Stimulated activated CD4-positive, alpha-beta T cell treated with anti-CD3 and anti-CD28 coated beads, Interleukin-4, amount 100 ng/mL, for 4 hours (primary cell): ENCODE measurements around the gene TBX1.
"Not testable (repeated sequence)": the region's sequence is repeated elsewhere in the genome, so short reads cannot be mapped to it uniquely, and the experiment has no call there.

Experiments
- DNase-seq, 2 experiments: peaks; one replicate each; pipeline ENCODE4 v3.0.0-alpha.2; 2020

TBX1 gene

DNA sequence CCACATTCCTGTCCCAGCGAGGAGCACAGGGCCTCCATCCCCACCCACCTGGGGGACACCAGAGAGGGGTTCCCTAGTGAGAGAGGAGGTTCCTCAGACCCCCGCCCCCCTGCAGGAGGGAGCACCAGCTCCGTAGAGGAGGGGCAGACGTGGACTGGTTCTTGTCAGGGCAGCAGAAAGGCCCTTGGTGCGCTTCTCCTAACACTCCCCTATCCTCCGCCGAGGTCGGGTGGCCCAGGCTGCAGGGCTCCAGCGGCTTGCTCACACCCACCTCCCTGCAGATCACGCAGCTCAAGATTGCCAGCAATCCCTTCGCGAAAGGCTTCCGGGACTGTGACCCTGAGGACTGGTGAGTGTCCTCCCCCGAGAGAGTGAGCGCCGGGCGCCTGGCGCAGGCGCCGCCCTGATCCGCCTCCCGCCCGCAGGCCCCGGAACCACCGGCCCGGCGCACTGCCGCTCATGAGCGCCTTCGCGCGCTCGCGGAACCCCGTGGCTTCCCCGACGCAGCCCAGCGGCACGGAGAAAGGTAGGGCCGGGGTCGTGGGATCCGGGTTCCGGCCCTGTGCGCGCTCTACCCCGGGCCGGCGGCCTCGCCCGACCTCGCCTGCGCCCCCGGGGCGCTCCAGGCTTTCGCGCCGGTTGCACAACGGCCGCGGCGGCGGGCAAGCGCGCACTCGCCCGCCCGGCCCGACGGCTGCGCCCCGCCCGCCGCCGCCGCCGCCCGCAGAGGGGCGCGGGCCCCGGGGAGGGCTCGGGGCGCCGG is 5.1 kb downstream of the TBX1 start:
- no peak for DNase-seq

DNA sequence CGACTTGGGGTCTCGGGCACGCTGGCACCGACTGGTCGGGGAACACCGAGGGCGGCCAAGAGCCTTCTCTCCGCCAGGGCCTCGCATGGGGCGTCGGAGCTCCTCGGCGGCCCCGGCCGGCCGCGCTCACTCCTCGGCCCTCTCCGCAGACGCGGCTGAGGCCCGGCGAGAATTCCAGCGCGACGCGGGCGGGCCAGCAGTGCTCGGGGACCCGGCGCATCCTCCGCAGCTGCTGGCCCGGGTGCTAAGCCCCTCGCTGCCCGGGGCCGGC is 5.6 kb downstream of the TBX1 start:
- DNase-seq, result no peak

DNA sequence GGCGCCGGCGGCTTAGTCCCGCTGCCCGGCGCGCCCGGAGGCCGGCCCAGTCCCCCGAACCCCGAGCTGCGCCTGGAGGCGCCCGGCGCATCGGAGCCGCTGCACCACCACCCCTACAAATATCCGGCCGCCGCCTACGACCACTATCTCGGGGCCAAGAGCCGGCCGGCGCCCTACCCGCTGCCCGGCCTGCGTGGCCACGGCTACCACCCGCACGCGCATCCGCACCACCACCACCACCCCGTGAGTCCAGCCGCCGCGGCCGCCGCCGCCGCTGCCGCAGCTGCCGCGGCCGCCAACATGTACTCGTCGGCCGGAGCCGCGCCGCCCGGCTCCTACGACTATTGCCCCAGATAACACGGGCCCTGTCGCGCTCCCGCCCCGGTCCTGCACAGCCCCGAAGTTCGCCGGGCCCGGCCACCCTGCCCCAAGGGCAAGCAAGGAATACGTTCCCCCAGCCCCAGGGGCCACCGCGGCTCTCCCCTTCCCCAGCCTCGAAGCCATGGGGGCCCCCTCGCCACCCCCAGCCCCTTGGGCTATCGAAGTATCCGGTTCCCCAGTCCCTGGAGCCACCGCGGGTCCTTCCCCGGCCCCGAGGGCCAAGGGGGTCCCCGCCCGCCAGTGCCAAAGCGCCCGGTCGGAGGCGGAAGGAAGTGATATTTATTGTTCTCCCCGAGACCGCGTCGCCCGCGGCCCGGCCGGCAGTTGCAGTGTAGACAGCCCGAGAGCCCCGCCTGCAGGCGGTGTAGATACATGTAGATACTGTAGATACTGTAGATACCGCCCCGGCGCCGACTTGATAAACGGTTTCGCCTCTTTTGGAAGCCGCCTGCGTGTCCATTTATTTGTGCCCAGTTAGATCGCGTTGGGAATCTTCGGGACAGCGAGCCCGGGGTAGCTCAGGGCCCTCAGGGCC is 6.2 kb downstream of the TBX1 start:
- peak; percentile 38 to 40 for DNase-seq

DNA sequence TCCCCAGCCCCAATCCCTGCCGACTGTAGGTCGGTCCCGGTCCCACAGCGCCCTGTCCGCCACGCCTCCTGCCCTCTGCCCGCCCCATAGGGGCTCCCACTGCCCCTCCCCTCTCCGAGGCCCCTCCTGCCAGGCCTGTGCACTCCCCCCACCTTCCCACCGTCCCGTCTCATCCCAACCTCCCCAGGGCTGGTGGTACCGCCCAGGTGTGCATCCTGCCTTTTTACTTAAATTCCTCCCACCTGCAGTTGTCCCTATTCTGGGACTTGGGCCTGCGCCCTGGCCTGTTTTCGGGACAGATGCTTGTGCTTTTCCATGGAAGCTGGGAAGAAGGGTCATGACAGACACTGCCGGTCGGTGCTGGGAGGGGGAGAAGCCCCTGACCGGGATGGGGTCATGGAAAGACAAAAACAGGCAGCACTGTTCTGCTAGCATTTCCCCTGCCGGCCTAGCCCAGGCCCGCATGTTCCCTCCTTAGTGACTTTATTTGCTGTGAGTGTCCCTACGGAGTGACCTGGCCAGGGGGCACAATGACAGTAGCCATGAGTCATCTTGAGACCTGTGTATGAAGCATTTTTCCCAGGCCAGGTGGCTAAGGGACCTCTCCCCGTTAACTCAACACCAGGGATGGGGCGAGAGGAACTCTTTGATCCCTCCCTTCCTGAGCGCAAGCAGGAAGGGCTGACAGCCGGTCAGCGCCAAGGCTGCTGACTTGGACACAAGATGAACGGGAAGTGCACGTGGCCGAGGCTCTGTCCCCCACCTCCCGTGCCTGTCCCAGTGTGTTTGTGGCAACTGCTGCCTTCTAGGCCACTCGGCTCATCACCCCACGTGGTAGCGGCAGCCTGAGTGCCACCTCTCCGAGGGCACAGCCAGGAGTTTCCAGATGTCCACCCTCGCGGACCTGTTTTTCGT is 7.1 kb downstream of the TBX1 start:
- no peak for DNase-seq

DNA sequence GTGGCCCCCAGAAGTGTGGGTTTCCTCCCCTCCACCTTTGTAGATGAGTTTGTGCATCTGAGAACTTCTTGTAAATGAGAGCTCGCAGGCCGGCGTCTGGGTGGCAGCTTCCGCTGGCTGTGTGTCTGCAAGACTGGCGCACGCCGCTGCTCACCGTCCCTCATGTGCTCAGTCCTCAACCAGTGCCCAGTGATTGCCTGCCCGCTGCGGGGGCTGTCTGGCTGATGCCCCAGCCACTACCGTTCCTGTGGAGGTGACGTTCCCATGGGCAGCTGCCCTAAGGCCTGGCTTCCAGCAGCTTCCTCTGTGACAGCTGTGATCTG is 8.8 kb downstream of the TBX1 start:
- DNase-seq, result no peak

DNA sequence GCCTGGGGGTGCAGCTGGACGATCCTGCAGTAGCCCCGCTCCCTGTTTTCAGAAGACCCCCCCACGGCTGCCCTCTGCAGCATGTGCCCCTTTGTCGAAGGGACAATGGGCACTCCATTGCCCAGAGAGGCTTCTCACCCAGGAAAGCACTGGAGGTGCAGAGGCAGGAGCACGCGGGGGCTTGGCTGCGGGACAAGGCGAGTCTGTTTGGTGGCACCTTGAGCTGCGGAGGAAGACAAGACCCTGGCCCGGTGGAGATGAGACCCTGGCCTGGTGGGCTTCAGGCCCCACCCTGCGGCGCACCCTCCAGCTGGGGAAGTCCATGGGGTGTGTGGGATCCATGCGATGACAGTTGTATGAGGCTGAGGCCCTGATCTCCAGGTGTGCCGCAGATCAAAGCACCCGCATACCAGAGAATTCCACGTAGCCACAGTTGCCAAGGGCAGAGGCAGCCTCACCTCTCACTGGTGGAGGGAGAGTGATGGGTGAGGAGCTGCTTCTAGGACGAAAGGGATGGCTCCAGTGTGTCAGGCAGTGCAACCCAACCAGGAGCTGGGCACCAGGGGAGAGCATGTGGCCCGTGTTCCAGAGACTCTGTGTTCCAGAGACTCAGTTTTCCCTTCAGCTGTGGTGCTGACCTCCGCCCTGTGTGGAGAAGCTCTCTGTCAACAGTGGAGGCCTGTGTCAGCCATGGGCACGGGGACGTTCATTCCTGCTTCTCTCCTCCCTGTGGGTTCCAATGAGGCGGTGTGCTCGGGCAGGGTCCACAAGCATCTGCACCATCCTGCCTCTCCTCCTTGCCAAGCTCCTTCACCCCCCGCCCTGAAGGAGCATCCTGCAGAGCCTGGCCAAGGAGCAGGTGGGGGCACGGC is 10.0 kb downstream of the TBX1 start:
- no peak for DNase-seq

DNA sequence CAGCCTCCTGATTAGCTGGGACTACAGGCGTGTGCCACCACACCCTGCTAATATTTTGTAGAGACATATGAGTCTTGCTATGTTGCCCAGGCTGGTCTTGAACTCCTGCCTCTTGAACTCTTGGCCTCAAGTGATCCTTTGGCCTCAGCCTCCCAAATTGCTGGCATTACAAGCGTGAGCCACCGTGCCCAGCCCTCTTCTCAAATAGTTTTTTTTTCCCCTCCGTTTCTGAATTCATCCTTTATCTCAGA is 11.8 kb downstream of the TBX1 start:
- no peak for DNase-seq

DNA sequence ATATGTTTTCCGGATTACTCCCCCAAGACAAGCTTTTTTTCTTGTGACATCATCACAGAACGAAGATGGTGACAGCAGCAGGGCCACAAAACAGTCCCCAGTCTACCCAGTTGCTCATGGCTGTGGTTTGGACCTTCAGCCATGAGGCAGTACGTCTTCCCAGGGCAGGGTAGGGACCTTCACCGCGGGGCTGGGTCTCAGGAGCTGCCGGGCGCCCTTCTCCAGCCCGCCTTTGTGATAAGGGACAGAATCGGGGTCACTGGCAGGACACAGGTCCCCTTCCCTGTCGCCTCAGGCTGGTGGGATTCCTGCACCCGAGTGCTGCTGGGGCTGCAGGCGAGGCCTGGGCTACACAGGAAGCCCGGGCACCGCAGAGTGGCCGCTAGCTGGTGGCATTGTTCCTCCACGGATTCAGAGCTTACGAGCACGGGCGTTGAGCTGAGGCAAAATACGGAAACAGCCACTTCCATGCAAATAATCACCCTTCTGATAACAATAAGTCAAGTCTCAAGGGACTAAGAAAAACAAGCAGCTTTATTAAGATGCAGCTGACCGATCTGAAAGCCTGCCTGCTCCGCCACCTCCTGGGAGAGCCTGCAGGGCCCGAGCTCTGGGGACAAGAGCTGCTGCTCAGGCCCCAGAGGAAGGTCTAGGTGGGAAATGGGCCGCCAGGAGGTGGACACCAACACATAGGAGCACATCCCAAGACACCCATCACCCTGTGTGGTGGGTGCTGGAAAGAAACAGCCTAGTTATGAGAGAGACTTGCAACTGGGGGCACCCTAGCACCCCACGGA is 12.3 kb downstream of the TBX1 start:
- no peak for DNase-seq

DNA sequence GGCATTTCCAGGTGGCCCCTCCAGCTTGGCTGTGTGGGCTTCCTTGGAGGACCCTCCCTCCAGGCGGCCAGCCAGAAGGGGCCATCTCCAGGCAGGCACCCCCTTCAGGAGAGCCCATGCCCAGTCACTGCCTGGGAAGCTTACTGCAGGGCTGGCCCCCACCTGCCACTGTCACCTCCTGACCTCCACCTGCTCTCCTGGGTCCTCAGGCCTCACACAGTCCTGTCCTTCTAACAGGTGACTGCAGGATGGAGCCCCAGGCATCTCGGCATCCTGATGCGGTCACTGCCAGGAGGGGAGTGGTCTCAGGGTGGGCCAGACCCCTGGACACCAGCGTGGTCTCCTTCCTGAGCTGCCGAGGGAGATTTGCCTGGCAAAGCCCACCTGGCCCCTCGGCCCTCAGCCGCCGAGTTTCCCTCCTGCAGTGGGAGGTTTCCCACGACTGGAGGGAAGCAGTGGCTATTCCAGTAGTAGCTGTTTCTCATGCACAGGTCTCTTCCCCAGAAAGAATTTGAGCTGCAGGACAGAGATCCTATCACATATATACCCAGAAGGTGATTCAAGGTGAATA is 13.0 kb downstream of the TBX1 start:
- DNase-seq, result no peak

DNA sequence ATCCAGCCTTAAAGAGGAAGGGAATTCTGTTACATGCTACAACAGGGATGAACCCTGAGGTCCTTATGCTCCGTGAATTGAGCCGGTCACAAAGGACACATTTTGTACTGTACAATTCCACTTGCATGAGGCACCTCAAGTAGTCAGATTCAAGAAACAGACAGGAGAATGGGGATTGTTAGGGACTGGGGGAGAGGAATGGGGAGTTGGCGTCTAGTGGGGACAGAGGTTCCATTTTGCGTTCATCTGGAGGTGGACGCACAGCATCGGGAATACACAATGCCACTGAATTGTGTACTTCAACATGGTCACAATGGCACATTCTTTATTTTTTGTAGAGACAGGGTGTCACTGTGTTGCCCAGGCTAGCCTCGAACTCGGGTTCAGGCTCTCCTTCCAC is 14.1 kb downstream of the TBX1 start:
- no peak for DNase-seq

DNA sequence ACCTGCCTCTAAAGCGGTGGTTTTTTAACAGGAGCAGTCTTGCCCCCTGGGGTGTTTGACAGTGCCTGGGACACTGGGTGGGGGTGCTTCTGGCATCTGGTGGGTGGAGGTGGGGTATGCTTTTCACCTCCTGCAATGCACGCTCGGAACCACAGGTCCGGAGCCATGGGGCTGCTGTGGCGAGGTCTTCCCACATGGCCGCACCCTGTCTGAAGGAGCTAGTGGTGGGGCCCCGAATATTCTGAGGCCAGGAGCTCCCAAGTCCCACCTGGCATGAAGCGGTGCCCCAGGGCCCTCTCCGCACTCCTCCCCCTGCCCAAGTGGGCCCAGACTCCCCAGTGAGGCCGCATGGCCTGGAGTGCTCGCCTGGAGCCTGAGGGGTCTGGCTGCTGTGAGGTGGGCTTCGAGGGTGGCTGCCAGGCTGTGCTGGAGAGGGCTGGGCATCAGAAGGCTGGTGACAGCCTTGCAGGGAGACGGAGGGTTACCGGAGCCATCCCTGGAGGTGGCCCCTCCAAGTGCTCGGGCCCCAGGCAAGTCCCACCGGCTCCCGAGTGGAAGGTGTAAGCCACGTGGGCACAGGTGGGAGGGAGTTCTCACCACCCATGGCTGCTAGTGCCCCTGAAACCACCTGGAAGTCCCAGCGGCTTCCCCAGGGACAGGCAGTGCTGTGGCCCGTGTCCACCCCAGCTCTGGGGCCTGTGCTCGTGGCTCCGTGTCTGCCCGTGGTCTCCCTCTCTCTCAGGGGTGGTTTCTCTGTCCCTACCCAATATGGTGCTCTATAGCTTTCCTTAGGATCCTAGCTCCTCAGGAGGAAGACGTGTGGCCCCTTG is 15.1 kb downstream of the TBX1 start:
- DNase-seq, result no peak

DNA sequence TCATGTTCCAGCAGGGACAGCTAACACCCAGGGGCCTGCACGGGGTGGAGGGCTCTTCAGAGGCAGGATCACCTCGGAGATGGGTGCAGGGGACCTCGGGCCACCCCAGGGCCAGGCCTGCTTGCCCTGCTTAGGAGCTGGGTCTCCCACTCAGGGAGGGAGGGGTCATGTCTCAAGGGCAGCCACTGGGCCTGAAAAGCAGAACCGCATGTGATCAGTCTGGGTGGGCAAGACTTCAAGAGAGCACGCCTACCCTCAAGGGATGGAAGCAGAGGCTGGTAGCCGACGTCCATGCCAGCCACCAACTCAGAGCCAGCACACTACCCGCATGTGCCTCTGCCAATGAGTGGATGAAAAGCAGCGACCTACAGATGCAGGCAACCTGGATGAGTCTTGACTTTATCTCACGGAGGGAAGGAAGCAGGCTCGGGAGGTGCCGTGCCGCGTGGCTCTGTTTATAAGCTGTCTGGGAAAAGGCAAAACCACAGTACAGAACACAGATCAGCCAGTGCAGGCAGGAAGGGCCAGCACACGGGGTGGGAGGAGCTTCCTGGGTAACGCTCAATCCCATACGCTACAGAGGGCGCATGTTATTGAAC is 16.0 kb downstream of the TBX1 start:
- no peak for DNase-seq

DNA sequence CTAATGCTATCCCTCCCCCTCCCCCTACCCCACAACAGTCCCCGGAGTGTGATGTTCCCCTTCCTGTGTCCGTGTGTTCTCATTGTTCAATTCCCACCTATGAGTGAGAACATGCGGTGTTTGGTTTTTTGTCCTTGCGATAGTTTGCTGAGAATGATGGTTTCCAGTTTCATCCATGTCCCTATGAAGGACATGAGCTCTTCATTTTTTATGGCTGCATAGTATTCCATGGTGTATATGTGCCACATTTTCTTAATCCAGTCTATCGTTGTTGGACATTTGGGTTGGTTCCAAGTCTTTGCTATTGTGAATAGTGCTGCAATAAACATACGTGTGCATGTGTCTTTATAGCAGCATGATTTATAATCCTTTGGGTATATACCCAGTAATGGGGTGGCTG is 16.6 kb downstream of the TBX1 start:
- not testable (repeated sequence) for DNase-seq

DNA sequence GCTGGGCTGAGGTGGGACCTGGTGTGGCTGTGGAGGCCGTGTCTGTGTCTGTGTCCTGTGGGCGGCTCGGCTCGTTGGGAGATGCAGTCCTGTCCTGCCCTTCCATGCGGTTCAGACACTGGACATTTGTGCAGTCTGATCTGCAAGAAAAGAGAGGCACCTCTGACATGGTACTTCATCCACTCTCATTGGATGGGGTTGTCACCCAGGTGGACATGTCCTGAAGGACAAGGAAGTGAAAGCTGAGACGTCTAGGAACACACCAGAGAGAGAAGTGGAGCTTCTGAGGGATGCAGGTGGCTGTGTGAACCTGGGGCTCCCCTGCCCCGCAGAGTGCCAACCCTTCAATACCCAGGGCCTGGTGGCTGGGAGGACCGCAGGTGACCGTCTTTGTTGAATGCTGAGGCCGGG is 18.4 kb downstream of the TBX1 start:
- no peak for DNase-seq

DNA sequence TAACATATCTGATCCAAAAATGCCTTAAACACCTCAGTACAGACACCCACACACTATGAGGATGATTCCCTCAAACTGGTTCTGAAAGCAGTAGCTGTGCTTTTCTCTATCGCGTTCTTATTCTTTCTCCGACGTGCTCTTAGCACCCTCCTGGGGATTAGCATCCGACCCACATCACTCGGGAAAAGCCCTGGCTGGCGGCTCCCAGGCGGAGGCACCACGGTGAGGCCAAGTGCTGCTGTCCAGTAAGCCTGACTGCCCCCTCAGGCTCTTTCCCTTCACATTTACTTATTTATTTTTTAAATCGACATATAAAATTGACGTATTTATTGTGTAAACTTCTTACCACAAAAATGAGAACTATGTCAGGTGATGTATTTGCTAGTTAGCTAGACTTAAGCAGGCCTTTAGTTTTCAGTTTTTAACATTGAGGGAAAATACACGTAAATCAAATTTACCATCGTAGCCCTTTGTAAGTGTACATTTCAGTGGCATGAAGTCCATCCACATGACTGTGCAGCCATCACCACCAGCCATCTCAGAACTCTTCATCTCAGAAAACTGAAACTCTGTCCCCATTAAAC is 19.2 kb downstream of the TBX1 start:
- DNase-seq, result no peak

DNA sequence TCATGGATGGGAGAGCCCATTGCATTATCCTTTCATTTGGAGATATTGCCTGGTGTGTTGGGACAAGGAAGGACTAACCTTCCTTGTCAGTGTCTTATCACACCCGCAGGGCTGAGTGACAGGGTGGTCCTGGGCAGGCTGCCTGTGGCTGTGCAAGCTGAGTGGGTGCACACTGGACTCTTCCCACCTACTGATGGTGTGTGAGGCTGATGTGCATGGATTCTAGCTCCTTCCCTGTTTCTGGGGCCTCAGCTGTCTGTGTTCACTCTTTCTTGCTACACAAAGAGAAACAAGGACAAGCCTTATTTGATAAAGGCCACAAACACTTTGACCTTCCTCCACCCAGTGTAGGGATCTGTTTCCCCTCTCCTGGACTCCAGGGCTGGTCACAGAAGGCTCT is 22.0 kb downstream of the TBX1 start:
- DNase-seq, result no peak

DNA sequence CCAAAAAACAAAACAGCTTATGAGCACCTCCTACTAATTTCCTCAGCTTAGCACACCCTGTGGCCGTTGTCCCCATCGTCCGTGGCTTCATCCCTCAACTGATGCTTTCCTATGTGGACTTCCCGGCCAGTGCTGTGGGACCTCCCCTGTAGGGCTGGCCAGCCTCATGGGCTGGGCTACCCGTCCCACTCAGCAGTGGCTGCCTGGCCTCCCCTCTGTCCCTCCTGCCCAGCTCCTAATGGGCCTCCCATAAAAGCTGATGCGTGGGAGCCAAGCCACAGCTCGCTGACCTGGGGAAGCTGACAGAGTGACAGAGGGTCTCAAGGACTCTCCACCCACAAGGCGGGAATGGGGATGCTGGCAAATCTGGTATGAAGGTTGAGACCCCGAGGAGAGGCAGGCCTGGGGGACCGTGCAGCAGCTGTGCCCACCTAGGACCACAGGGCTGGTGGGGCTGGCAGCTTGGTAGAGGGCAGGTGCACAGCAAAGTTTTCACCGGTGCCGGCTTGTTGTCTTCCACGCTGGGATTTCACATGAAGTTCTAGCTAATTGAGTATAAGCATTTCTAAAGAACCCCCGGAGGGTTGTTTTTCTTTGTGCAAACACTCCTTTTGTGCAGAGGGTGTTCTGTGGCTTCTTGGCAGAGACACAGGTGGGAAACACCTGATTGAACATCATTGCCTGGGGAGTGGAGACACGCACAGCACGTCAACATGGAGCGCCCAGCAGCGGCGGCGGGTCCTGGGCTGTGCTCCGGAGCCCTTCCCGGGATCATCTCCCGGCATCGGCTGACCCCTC is 23.2 kb downstream of the TBX1 start:
- no peak for DNase-seq

DNA sequence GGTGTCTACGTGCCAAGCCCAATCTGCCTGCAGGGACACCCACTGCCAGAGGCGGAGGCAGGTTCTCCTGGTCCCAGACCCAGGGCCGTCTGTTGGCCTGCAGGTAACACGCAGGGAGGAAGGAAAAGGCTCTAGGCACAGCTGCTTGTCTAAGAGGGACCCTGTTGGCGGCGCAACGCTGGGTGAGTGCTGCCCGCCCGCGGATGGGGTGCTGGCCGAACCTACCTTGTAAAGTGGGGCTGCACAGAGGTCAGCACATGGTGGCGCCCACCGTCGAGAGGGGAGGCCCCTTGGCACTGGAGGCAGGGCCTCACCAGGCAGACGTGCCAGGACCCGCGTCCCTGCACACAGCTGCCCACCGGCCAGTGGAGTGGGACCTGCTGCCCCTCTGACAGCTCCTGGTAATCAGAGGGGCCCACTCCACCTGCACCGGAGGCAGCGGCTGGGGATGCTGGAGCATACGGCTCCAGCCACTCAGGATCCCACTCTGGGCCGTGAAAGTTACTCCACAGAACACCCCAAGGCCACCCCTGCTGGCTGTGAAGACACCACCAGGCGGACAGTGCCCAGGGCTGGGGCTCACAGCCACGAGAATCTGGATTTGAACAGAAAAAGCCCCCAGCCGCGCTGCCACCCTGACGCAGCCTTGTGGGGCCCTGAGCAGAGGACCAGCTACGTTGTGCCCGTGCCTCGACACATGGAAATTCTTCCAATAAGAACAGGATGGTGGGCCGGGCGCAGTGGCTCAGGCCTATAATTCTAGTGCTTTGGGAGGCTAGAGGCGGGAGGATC is 24.0 kb downstream of the TBX1 start:
- no peak for DNase-seq
